Neuronal stem cell (in vitro differentiated cells): Measurements from ENCODE around the gene CLCA2.

Experiments
- DNase-seq: peaks from one replicate; pipeline ENCODE4 v3.0.0-alpha.2; 2013; ENCODE audit warnings: low spot score
- H2AFZ ChIP-seq: one replicate; pipeline ENCODE4 v1.6.1; 2013; ENCODE audit warnings: mild to moderate bottlenecking, low read length, inconsistent platforms
- H2AK5ac ChIP-seq: 2 replicates; pipeline ENCODE4 v1.6.1; 2013; ENCODE audit warnings: low read depth, mild to moderate bottlenecking, inconsistent platforms, low read length, moderate library complexity, mixed read lengths
- H2BK120ac ChIP-seq: 2 replicates; pipeline ENCODE4 v1.6.1; 2013; ENCODE audit warnings: low read depth, mild to moderate bottlenecking, inconsistent platforms, low read length, moderate library complexity, mixed read lengths
- H2BK12ac ChIP-seq: one replicate; pipeline ENCODE4 v1.6.1; 2013; ENCODE audit warnings: low read length, inconsistent platforms
- H2BK15ac ChIP-seq: 2 replicates; pipeline ENCODE4 v1.6.1; 2013; ENCODE audit warnings: mild to moderate bottlenecking, low read length, inconsistent platforms, mixed read lengths
- H2BK5ac ChIP-seq: one replicate; pipeline ENCODE4 v1.6.1; 2013; ENCODE audit warnings: inconsistent platforms, mild to moderate bottlenecking, low read length, moderate library complexity
- H3K14ac ChIP-seq: one replicate; pipeline ENCODE4 v1.6.1; 2013; ENCODE audit warnings: low read length, inconsistent platforms
- H3K18ac ChIP-seq: 2 replicates; pipeline ENCODE4 v1.6.1; 2013; ENCODE audit warnings: low read length, inconsistent platforms
- H3K23ac ChIP-seq: 2 replicates; pipeline ENCODE4 v1.6.1; 2013; ENCODE audit warnings: low read depth, mild to moderate bottlenecking, mixed read lengths, low read length, inconsistent platforms; ENCODE audit not compliant: poor library complexity
- H3K27ac ChIP-seq: replicated peaks from 3 replicates; pipeline ENCODE4 v1.5.1; 2013; ENCODE audit warnings: low read length, inconsistent platforms
- H3K27me3 ChIP-seq, 3 experiments: 2 replicates each; pipeline ENCODE4 v1.6.1; 2013; ENCODE audit warnings: low read length in 3 of 3, mild to moderate bottlenecking in 2 of 3, inconsistent platforms in 1 of 3, low read depth in 1 of 3, mixed read lengths in 1 of 3, moderate library complexity in 1 of 3; ENCODE audit not compliant: control insufficient read depth in 3 of 3, insufficient read depth in 3 of 3
- H3K36me3 ChIP-seq, 2 donors: replicated peaks in 1 of 2; 2 replicates each; pipeline ENCODE4 v1.6.1; 2013; ENCODE audit warnings: low read length in 2 of 2; ENCODE audit not compliant: control insufficient read depth in 2 of 2, insufficient read depth in 2 of 2
- H3K4ac ChIP-seq: 2 replicates; pipeline ENCODE4 v1.6.1; 2013; ENCODE audit warnings: inconsistent platforms, mild to moderate bottlenecking, low read length, moderate library complexity
- H3K4me1 ChIP-seq, 2 donors: 1 replicate in 1 of 2; 2 replicates in 1 of 2; pipeline ENCODE4 v1.6.1; 2013; ENCODE audit warnings: low read length in 2 of 2, low read depth in 1 of 2; ENCODE audit not compliant: control insufficient read depth in 2 of 2, insufficient read depth in 1 of 2
- H3K4me2 ChIP-seq: one replicate; pipeline ENCODE4 v1.6.1; 2013; ENCODE audit warnings: mild to moderate bottlenecking, low read length, inconsistent platforms; ENCODE audit not compliant: insufficient read depth, poor library complexity, severe bottlenecking
- H3K4me3 ChIP-seq, 2 donors: 2 replicates each; pipeline ENCODE4 v1.5.1; 2013; ENCODE audit warnings: low read length in 2 of 2, mild to moderate bottlenecking in 2 of 2, inconsistent platforms in 1 of 2, moderate library complexity in 1 of 2
- H3K79me1 ChIP-seq: one replicate; pipeline ENCODE4 v1.6.1; 2013; ENCODE audit warnings: low read depth, mild to moderate bottlenecking, inconsistent platforms, low read length, moderate library complexity
- H3K9ac ChIP-seq: one replicate; pipeline ENCODE4 v1.6.1; 2013; ENCODE audit warnings: mild to moderate bottlenecking, low read depth, low read length, inconsistent platforms; ENCODE audit not compliant: poor library complexity
- H3K9me3 ChIP-seq, 2 donors: replicated peaks in 1 of 2; 2 replicates each; pipeline versions ENCODE3 to v1.6.1; 2013; ENCODE audit warnings: low read length in 2 of 2, mild to moderate bottlenecking in 2 of 2, inconsistent platforms in 1 of 2, low read depth in 1 of 2, mixed read lengths in 1 of 2, moderate library complexity in 1 of 2; ENCODE audit not compliant: control insufficient read depth in 2 of 2, insufficient read depth in 1 of 2
- H4K8ac ChIP-seq: one replicate; pipeline ENCODE4 v1.6.1; 2013; ENCODE audit warnings: low read depth, mild to moderate bottlenecking, inconsistent platforms, low read length, moderate library complexity
- H4K91ac ChIP-seq: one replicate; pipeline ENCODE4 v1.6.1; 2013; ENCODE audit warnings: low read length, low read depth, mild to moderate bottlenecking, inconsistent platforms; ENCODE audit not compliant: poor library complexity
- WGBS, 2 donors: extraction: QIAGEN DNeasy Blood & Tissue Kit; methylation state at CpG; one replicate each; pipeline ENCODE4 v1.1.7; 2013; ENCODE audit warnings: missing lambda C conversion rate in 2 of 2, mixed read lengths in 1 of 2; ENCODE audit not compliant: insufficient read length in 2 of 2, insufficient replicate concordance in 1 of 2; ENCODE audit errors: extremely low coverage in 2 of 2; 5-methylcytosine and 5-hydroxymethylcytosine counted together

Gene CLCA2

GRCh38 chr1:86436041-86436440 is 12.1 kb downstream of the CLCA2 start:
- Histone ChIP-seq H3K79me1 (no peaks in the 10 kb centered on the region), H3K27me3 (no peaks in the 10 kb centered on the region), H2BK15ac (no peak overlapping the region), H3K4me1 (no peaks in the 10 kb centered on the region), H3K4me2 (no peak overlapping the region), H2BK120ac (no peak overlapping the region), H2AK5ac (no peak overlapping the region), H2AFZ (no peak overlapping the region), H4K8ac (no peak overlapping the region), H3K9me3 (no peaks in the 10 kb centered on the region), H3K4ac (no peak overlapping the region), H3K27ac (no peak overlapping the region), H3K14ac (no peak overlapping the region), H3K4me3 (no peak overlapping the region), H3K18ac (no peak overlapping the region), H4K91ac (no peak overlapping the region), H2BK5ac (no peak overlapping the region), H3K23ac (no peak overlapping the region), H3K36me3 (no peaks in the 10 kb centered on the region), H3K9ac (no peak overlapping the region), H2BK12ac (no peak overlapping the region)
- DNase-seq, result no peak
- no CpG with 5 or more reads among the region's 2 CpGs for WGBS, 2 donors

- Histone ChIP-seq H3K9me3 (no peaks in the 10 kb centered on the region), H3K18ac (no peak overlapping the region)
Measured at GRCh38 chr1:86441581-86441980, 17.6 kb downstream of the CLCA2 start.

GRCh38 chr1:86441997-86442396 is 18.0 kb downstream of the CLCA2 start:
- Histone ChIP-seq H2AK5ac (no peak overlapping the region), H3K9me3 (no peaks in the 10 kb centered on the region), H3K36me3 (no peaks in the 10 kb centered on the region), H3K4me2 (no peak overlapping the region), H3K4ac (no peak overlapping the region), H4K8ac (no peak overlapping the region), H3K4me1 (no peaks in the 10 kb centered on the region), H2BK15ac (no peak overlapping the region), H2BK12ac (no peak overlapping the region), H3K4me3 (no peak overlapping the region), H2BK5ac (no peak overlapping the region), H3K23ac (no peak overlapping the region), H2AFZ (no peak overlapping the region), H3K27ac (no peak overlapping the region), H3K79me1 (no peaks in the 10 kb centered on the region), H3K9ac (no peak overlapping the region), H4K91ac (no peak overlapping the region), H3K14ac (no peak overlapping the region), H3K27me3 (no peaks in the 10 kb centered on the region), H3K18ac (no peak overlapping the region), H2BK120ac (no peak overlapping the region)
- WGBS, 2 donors, result no CpG with 5 or more reads among the region's 1 CpG
- DNase-seq, result no peak

More at GRCh38 chr1:86441581-86441980, 17.6 kb downstream of the CLCA2 start:
- no peak overlapping the region for H3K27ac ChIP-seq
- no peak overlapping the region for H3K4me3 ChIP-seq
- no peak for DNase-seq
- no peak overlapping the region for H2BK5ac ChIP-seq
- no peak overlapping the region for H3K23ac ChIP-seq
- H3K79me1 ChIP-seq, result no peaks in the 10 kb centered on the region
- H2AK5ac ChIP-seq, result no peak overlapping the region
- no peak overlapping the region for H3K4ac ChIP-seq
- no peaks in the 10 kb centered on the region for H3K27me3 ChIP-seq
- H3K4me1 ChIP-seq, result no peaks in the 10 kb centered on the region
- no peak overlapping the region for H3K4me2 ChIP-seq
- H3K14ac ChIP-seq, result no peak overlapping the region
- no CpG with 5 or more reads among the region's 2 CpGs for WGBS, 2 donors
- no peak overlapping the region for H2AFZ ChIP-seq
- no peak overlapping the region for H2BK12ac ChIP-seq
- no peak overlapping the region for H2BK120ac ChIP-seq
- no peak overlapping the region for H3K9ac ChIP-seq
- H3K36me3 ChIP-seq, result no peaks in the 10 kb centered on the region
- H2BK15ac ChIP-seq, result no peak overlapping the region
- H4K91ac ChIP-seq, result no peak overlapping the region
- H4K8ac ChIP-seq, result no peak overlapping the region

GRCh38 chr1:86445919-86446318 is 21.9 kb downstream of the CLCA2 start:
- Histone ChIP-seq H3K4me1 (no peaks in the 10 kb centered on the region), H2BK15ac (no peak overlapping the region), H3K18ac (no peak overlapping the region), H3K36me3 (no peaks in the 10 kb centered on the region), H2BK120ac (no peak overlapping the region), H4K8ac (no peak overlapping the region), H3K9me3 (no peaks in the 10 kb centered on the region), H3K27me3 (no peaks in the 10 kb centered on the region), H3K79me1 (no peaks in the 10 kb centered on the region), H3K9ac (no peak overlapping the region), H2BK12ac (no peak overlapping the region), H3K27ac (no peak overlapping the region), H3K23ac (no peak overlapping the region), H2AK5ac (no peak overlapping the region), H3K4ac (no peak overlapping the region), H3K14ac (no peak overlapping the region), H4K91ac (no peak overlapping the region), H3K4me2 (no peak overlapping the region), H2AFZ (no peak overlapping the region), H3K4me3 (no peak overlapping the region), H2BK5ac (no peak overlapping the region)
- DNase-seq, result no peak
- no CpG with 5 or more reads among the region's 1 CpG for WGBS, 2 donors
